ENCODE results near the gene SPRR2F. TPM values are rescaled to one million over a fixed set of nuclear protein-coding genes. Genes with fewer than 3 reads are reported as not detected.

The SPRR2F gene
- total RNA-seq, 1 donor from 2014 or later, result not detected

DNA sequence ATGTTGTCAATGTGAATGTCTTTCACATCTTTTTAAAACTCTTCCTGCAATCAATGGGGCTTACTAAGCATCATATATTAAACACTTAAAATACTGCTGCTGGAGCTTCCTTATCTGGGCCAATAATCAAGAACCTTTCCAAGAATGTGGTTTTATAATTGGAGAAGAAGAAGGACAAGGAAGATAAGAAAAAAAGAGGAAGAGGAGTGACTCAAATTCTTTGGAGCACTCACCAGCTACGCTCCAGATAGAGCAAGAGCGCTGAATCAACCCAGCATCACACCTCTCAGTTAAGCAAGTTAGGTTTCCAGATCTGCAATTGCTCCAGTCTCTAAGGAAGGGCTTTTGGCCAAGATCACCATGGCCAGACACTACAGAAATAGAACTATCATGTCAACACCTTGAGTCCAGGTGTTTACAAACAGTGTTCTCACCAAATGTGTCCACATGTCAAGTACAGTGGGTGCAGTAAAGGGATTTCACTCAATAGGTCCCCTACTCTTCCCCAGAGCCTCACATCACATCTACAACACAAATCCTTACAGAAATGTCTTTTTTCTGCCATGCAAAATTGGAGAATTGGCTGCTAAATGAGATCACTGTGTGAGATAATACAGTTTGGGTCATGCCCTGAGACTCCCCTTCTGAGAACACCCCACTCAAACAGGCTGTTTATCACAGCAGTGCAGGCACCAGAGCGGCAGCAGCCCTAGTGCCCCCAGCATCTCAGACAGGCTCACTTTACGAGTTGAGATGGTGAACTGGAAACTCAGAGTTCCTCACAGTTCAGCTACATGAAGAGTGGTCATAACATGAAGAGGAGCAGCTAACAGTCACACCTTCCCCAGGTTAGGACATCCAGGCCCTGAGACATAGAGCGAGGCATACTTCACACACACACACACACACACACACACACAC is 40.2 kb downstream of the SPRR2F start:
- intact Hi-C loops (cut with micrococcal nuclease), result no loop called here

DNA sequence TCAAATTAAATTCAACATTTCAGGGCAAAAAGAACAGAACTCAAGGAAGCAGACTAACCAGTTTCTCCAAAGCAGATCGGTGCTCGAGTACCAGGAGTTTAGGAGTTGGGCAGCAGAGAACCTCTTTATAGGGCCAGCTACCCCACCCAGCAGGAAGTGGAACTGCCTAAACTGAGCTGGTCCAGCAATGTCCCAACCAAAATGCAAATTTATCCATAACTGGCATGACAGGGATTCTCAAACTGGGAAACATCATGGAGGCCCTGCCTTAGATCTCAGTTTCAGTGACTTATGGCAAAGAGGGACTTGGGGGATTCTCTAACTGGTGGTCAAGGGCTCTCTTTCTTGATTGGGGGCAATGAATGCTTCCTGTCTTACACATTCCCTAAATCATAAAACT is 41.8 kb downstream of the SPRR2F start, which contains the start of gene SPRR2B:
Gene SPRR2B (minus strand): TSS at position 101 of the 400 bp plus-strand sequence. CDS start 772 bp downstream, outside the sequence.
- intact Hi-C loops (cut with micrococcal nuclease), result no loop called here

DNA sequence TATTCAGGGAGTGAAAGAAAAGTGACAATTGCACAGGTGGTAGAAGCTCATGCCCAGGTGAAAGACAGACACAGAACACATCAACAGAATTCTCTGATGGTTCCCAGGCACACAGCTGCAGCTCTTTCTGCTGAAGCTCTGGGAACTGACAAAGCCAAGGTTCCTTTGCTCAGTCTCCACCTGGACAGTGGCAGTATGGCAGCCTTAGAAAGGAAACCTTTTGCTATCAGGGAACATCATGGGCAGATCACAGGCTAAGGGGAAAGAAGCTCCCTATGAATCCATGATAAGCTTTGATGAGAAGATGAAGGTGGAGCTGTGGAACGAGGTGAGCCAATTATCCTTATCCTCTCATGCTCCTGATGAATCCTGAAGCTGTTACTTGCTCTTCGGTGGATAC is 43.1 kb downstream of the SPRR2F start:
- intact Hi-C loops (cut with micrococcal nuclease), result no loop called here

Other genes with a start within 250 kb of the SPRR2F start
- not detected in 2 replicates for gene SMCP, start 235.2 kb downstream of the SPRR2F start, total RNA-seq
- gene IVL, start 205.0 kb downstream of the SPRR2F start, total RNA-seq, result not detected in 2 replicates
- gene SPRR5, start 166.3 kb downstream of the SPRR2F start, total RNA-seq, result not detected in 2 replicates
- not detected in 2 replicates for gene SPRR4, start 142.9 kb downstream of the SPRR2F start, total RNA-seq
- not detected in 2 replicates for gene SPRR1A, start 129.4 kb downstream of the SPRR2F start, total RNA-seq
- gene SPRR3, start 111.8 kb downstream of the SPRR2F start, total RNA-seq, result not detected in 2 replicates
- gene SPRR1B, start 82.3 kb downstream of the SPRR2F start, total RNA-seq, result not detected in 2 replicates
- not detected in 2 replicates for gene SPRR2D, start 72.4 kb downstream of the SPRR2F start, total RNA-seq
- gene SPRR2A, start 56.0 kb downstream of the SPRR2F start, total RNA-seq, result not detected in 2 replicates
- not detected in 2 replicates for gene SPRR2B, start 41.9 kb downstream of the SPRR2F start, total RNA-seq
- gene SPRR2E, start 19.0 kb downstream of the SPRR2F start, total RNA-seq, result not detected in 2 replicates
- not detected in 2 replicates for gene SPRR2G, start 37.4 kb upstream of the SPRR2F start, total RNA-seq
- gene LELP1, start 89.9 kb upstream of the SPRR2F start, total RNA-seq, result not detected in 2 replicates
- gene PRR9, start 104.1 kb upstream of the SPRR2F start, total RNA-seq, result not detected in 2 replicates
- gene LORICRIN, start 146.2 kb upstream of the SPRR2F start, total RNA-seq, result not detected in 2 replicates
- gene PGLYRP3, start 199.4 kb upstream of the SPRR2F start, total RNA-seq, result not detected in 2 replicates
- not detected in 2 replicates for gene PGLYRP4, start 235.3 kb upstream of the SPRR2F start, total RNA-seq
- gene S100A9, start 244.3 kb upstream of the SPRR2F start, total RNA-seq, result 2.4 and 3.9 TPM in 2 replicates